Epidermal melanocyte (primary cell): ENCODE data around the gene FAM3B.
"Not testable (repeated sequence)": the region's sequence is repeated elsewhere in the genome, so short reads cannot be mapped to it uniquely, and the experiment has no call there.

Experiments used
- DNase-seq: peaks from one replicate; pipeline ENCODE4 v3.0.0; 2011; ENCODE audit warnings: low spot score; ENCODE audit not compliant: insufficient read length

The FAM3B gene, protein sequence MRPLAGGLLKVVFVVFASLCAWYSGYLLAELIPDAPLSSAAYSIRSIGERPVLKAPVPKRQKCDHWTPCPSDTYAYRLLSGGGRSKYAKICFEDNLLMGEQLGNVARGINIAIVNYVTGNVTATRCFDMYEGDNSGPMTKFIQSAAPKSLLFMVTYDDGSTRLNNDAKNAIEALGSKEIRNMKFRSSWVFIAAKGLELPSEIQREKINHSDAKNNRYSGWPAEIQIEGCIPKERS

GRCh38 chr21:41316200-41317062, at the start of gene FAM3B:
TSS of gene FAM3B (plus strand) at chr21:41316801. CDS start at chr21:41316880, 79 bp downstream.
- DNase-seq: no peak

DNA sequence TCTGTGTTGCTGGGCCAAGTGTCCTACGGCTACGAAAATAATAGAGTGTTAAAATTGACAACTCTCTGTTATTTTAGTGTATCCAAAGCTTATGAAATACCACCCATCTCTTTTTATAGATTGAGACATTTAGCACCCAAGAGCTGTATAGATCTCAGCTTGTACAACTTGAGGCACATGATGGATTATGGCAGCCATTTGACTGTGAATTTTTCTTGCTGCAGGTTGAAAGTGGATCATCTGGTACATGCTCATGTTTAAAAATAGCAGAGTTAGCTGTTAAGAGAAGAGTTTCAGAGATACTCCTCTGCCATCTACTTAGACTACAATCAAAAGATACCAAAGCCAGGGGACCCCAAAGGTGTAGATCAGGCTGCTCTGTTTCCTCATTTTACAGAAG, 49.3 kb upstream of the FAM3B start:
- DNase-seq: no peak

DNA sequence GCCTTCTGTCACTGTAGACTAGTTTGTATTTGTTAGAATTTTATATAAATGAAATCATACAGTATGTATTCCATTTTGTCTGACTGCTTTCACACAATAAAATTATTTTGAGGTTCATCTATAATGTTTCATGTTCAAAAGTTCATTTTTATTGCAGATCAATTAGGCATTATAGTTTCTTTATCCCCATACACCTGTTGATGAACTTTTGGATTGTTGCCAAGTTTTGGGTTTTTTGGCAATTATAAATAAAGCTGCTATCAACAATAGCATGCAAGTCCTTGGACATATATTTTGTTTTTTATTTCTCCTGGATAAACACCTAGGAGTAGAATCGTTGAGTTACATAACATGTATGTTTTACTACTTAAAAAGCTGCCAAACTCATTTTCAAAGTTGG, 47.1 kb upstream of the FAM3B start:
- DNase-seq: no peak

DNA sequence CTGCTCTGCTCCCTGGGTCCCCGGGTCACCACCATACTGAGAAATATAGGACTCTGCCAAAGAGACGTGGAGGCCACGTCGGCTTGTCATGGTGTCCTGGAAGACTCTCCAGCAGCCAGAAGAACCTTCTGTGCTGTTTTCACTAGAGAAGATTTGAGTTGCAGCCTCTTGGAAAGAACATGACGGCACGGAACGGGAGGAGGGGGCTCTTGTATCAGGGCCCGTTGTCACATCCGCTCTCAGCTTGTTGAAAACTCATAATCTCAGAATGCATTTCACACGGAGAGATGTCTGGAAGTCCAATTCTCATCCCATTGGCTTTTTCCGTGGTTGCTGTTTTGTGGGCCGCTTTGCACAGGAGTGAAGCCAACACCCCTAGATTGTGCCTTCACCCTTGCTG, 39.4 kb upstream of the FAM3B start:
- no peak for DNase-seq

DNA sequence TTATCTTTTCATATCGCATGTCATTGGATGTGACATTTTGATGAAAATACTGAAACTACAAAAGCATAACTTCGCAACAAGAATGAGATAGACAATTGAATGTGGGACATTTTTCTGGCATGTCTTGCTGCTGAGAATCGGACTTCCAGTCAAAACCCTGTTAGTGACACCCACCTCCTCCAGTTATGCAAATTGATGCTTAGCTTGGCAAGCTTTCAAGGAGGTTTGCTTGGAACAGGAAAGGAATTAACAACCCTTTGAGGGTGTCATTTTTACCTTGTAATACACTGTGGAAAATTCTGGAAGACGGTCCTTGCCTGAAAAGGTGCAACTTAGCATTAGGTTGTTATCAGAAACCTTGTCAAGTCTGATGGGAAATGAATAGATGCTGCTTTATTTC, 38.8 kb upstream of the FAM3B start:
- DNase-seq: no peak

DNA sequence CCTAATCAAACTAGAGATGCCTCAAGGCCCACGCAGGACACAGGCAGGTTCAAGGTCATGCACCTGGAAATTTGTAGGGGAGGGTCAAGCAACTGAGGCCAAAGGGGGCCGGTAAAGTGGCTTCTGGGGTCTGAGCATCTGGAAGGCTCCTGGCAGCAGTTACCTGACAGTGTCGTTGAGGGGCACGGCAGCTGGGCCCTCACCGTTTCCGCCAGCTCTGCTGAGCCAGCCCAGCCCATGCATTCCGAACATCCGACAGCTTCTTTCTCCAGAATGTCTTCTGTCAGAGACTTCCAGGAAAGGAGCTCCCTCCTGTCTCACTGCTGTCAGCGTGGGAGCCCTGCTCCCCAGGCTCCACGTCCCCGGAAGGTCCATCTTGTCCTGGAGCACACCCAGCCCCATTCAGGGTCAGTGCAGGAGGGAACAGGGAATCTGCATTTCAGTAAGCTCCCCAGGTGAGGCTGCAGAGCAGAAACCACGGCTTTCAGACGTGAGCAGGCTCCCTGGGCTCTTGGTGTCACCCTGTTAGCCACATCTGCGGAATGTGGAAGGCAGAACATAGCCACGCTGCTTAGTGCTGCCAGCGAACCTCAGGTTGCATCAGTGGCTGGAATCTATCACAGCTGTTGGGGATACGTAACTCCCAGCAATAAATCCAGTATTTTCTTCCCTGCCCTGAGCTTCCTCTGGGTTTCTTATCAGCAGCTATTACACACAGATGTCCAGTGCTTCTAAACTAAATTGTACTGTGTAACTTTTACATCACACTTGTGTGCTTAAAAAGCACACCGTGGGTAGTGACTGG, 36.3 kb upstream of the FAM3B start:
- DNase-seq: no peak

- DNase-seq: no peak
These were observed 34.2 kb upstream of the FAM3B start for GRCh38 chr21:41282412-41282811.

DNA sequence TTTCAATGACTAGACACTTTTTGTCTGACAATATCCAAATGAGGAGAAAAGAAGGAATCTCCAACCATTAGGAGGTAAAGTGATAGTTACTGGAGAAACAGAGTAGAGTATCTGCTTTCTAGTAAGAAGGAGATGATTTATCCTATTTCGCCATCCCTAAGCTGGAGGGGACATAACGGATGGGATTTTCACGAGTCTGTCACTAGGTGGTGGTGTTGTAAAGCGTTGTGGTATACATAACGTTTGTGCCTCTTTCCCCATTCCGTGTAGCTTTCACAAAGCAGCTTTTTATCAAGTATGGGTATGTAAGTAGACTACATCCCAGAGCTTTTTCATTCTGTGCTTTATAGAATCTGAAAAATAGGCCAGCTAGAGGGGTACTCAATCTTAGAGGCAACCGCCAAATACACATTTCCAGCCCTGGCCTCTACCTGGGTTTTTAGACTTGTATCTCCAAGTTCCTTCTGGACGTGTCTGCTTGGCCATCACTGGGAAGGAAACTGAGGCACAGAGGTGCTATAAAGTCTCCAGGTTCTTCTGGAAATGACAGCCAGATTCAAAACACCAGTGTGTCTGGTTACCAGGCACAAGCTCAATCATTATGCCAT, 33.3 kb upstream of the FAM3B start:
- DNase-seq: peak; percentile 89

DNA sequence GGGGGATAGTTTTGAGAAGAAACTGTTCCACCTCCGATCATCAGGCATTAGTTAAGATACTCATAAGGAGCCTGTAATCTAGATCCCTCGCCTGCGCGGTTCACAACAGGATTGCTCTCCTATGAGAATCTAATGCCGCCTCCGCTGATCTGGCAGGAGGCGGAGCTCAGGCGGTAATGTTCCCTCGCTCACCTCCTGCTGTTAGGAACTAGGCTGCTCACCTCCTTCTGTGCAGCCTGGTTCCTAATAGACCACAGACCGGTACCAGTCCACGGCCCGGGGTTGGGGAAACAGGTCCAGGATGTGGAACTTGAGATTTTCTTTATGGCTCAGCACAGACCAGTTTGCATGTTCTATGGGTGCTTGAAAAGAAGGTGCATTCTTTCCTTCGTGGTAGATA, 27.2 kb upstream of the FAM3B start:
- no peak for DNase-seq

DNA sequence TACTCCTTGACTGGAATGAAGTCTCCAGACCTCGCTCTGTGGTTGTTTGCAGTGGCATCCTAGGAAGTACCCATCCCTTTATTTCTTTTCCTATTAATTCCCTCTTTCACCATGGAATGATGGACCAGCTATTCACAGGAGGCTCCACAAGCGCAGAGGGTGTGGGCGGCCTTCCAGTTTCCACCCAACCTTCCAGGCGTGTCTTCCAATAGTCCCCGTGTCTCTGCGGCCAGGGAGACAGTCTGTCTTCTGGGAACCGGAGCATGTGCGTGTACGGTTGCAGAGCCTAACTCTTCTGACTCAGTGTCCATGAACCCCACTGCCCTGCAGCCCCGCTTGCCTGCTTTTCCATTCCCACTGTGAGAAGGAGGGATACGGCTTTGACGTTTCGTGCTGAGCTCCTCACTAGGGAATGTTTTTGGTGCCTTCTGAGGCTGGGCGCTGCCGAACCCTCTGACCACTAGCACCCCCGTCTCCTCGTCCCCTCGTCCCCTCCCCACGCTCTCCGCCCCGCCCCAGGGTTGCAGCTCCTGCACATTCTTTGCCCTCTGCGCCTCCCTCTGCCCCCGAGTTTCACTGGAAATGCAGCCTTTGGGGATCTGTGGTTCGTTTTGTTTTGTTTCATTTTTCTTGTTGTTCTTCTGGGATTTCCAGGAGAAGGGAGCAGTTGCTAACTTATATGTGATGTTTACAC, 26.3 kb upstream of the FAM3B start:
- DNase-seq: no peak

- no peak for DNase-seq
These were observed 21.9 kb upstream of the FAM3B start for GRCh38 chr21:41294548-41295231.

GRCh38 chr21:41295721-41296254, 20.8 kb upstream of the FAM3B start:
- DNase-seq: no peak

- DNase-seq: no peak
These were observed 13.6 kb upstream of the FAM3B start for GRCh38 chr21:41302976-41303375.

DNA sequence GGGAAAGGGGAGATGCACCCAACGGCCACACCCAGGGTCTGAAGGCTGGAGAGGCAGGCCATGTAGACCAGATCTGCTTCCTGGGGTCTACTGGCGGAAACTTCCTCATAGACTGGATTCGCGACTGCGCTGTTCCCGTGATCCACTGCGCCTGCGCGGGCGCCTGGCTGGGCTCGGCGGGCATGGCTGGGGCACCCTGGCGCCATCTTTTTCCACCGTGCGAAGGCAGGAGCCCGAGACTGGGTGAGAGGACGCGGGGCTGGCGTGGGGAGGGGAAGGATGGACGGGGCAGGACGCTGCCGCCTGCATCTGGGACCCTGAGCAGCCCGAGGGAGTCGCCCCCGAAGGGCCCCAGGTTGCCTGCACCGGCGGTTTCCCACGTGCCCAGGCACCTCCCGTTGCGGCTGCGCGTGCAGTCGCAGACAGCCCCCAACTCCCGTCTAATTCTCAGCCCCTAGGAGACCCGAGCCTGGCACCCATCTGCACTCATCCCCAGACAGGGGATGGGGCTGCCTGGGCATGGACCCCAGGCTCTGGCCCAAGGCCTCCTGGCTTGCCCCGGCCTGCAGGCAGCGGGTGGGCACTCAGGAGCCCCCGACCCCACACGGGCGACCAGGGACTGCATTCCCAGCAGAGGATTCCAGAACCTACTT, 12.4 kb upstream of the FAM3B start:
- DNase-seq: no peak

- no peak for DNase-seq
These were observed 9.4 kb upstream of the FAM3B start for GRCh38 chr21:41307219-41307618.

DNA sequence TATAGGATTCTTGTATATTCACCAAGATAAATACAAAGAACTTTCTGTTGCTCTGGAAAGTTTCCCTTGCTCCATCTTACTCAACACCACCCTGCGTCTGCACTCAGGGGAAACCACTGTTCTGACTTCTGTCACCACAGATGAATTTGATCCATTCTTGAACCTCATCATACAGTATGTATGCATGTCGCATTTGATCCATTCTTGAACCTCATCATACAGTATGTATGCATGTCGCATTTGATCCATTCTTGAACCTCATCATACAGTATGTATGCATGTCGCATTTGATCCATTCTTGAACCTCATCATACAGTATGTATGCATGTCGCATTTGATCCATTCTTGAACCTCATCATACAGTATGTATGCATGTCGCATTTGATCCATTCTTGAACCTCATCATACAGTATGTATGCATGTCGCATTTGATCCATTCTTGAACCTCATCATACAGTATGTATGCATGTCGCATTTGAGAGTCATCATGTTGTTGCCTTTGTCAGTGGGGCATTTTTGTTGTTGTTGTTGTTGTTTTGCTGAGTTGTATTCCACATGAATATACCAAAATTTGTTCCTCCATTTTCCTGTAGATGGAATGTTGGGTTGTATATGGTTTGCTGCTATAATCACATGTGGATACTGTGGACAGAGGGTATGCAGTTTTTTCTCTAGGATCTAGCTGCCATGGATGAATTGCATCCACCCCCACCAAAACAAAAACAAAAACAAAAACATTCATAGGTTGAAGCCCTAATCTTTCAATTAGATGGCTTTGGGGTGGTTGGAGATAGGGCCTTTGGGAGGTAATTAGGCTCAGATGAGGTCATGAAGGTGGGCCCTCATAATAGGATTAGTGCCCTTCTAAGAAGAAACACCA, 3.1 kb upstream of the FAM3B start:
- not testable (repeated sequence) for DNase-seq

GRCh38 chr21:41315726-41316125, 875 bp upstream of the FAM3B start:
- DNase-seq: no peak

- no peak for DNase-seq
These were observed 427 bp downstream of the FAM3B start for GRCh38 chr21:41317063-41317392.

DNA sequence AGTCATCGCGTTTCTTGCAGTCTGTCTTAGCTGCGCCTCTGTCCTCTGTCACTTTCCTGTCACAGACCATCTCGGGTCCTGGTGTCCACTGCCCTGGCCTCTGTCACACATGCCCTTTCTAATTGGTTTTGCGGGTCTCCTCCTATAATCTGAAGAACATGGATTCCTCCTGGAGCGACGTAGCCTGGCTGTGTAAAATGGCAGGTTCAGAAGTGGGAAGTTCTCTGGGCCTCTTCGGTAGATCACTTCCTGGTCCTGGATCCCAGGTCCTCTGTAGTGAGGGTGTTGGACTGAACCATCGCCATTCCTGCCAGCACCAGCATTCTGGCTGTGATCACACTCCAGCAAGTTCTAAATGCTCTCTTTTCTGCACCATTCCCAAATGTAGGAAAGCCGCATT, 857 bp downstream of the FAM3B start:
- no peak for DNase-seq
